HuH-7.5 (cell line): ENCODE data around the gene ARHGAP24.
"Not testable (repeated sequence)": the region's sequence is repeated elsewhere in the genome, so short reads cannot be mapped to it uniquely, and the experiment has no call there.

Experiments used
- DNase-seq: peaks from one replicate; pipeline ENCODE4 v3.0.0; 2011; ENCODE audit warnings: low spot score

The ARHGAP24 gene

DNA sequence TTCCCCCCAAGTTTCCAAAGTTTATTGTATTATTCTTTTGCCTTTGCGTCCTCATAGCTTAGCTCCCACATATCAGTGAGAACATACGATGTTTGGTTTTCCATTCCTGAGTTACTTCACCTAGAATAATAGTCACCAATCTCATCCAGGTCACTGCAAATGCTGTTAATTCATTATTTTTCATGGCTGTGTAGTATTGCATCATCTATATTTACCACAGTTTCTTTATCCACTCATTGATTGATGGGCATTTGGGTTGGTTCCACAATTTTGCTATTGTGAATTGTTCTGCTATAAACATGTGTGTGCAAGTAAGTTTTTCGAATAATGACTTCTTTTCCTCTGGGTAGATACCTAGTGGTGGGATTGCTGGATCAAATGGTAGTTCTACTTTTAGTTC, 43.6 kb downstream of the ARHGAP24 start:
- DNase-seq = not testable (repeated sequence)

DNA sequence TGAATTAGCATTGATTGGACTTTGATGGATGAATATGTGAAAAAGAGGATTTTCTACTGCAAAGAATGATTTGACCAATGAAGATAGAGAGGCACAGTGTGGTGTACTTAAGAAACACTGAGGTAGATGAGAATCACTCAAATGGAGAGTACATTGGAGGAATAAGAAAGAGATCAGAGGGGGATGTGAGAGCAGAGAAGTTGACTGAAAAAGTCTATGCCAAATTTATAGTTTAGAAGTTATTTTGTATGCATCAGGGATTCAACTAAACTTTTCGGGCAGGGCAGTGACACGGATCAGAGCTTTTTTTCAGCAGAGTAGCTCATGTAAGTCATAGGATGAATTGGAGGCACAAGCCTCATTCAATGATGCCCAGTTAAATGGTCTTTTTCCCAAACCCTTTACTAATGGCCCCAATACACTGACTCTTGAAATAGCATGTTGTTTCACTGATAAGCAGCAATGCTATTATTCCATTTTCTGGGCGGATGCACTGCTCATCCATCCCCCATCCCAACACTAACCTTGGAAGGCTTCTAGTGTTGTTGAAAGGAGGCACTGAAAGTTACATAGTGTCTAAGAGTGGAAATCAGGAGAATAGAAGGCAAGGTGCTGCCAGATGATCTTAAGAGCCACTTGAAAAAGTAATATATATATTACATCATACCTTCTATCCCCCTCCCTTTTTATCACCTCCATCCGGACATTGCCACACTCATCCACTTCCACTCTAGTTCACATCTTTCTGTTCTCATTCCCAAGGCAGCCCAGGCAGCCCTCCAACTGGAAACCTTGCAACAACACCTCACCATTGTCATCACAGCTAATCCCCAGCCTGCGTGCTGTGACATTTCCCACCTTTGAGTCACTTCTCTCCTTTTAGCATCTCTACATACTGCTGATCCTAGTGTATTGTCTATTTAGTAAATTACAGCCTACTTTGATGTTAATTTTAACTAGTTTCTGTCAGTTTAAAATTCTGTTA, 46.1 kb downstream of the ARHGAP24 start:
- DNase-seq = no peak

DNA sequence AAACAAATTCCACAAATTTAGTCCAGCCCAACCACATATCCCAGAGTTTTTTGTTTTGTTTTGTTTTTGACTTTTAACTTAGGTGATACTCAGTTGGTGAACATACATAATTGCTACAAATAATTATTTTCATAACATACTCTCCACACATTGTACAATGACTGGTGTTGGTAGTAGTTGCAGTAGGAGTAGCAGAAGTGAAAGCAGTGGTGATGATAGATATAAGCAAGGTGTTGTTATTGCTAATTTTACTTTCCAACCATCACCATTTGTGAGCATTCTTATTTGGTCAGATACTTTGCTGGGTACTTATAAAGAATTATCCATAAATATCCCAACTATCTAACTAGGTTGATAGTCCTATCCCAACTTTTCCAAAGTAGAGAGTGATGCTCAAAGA, 47.3 kb downstream of the ARHGAP24 start:
- DNase-seq = no peak

DNA sequence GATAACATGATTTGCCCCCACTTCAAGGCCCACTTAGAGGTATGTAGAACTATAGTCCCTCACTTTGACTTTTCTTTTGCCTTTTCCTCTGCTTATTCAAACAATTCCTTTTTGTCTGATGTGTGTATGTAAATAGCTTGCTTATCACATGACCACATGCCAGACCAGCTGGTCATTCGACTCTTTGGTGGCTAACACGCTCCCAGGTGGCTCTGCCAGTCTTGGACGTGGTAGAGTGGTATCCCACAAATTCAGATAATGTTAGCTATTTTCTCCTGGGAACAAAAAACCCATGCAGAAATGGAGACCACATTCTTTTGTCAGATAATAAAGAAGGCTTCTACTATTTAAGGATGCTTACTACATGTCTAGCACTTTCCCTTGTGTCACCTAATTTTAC, 47.9 kb downstream of the ARHGAP24 start:
- no peak for DNase-seq

DNA sequence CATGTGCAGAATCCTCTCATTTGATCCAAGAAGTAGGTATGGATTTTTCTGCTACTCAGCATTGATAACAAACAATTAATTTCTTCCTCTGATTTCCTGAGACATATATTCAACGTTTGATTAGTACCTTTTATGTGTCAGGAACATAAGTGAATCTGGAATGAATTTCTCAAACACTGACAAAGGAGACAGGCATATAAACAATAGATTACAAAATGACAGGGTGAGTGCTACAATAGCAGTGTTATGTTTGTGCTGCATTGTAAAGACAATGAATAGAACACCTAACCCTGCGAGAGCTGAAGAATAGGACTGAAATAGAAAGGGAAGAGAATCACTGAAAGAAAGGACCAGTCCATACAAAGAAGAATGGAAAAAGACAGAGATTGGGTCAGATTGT, 52.9 kb downstream of the ARHGAP24 start:
- DNase-seq = no peak

DNA sequence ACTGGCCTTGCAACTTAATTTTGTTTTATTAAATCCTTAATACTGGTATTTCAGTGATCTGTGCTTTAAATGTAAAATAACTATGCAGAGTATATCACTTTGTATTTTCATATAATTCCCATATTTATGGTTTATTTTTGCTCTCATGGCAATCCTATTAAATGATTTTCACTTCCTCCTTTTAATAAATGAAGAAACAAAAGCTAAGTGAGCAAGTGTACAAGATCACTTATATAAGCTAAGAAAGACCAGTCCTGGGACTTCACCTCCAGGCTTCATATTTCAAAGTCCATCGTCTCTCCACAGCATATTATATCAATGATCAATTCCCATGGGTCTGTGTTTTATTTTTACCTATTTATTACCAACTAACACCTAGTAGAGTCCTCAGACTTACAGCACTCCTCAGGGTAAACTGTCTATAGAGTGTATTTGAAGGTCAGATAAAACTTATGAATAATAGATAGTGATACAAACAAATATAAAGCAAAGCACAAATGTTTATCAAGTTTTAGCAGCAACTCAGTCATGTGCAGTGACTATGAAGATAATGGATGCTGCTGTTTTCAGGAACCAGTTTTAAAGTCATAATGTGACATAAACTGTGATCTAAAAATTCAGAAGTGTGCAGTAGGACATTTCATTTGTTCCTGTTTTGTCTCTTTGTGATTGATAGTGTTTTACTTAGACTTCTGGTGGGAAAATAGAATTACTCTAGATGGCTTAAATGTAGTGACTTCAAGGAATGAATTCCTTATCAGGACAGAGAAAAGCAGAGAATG, 56.8 kb downstream of the ARHGAP24 start:
- no peak for DNase-seq

DNA sequence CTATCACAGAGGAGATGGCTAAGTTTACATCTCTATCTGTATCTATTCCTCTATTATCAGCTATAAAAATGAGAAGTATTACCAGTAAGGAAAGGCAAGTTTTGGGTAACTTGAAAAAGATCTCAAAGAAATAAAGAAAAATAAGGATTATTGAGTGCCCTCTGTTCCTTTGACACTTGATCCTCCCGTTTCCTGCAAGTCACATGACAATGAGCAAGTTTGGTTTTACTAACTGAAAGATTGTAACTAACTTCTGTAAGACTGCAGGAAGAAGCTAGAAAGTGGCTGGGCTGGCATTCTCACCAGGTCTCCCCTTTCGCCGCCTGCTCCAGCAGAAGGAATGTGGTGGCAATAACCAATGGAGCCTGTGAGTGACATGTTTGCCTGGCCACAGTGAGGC, 59.2 kb downstream of the ARHGAP24 start:
- DNase-seq = no peak

DNA sequence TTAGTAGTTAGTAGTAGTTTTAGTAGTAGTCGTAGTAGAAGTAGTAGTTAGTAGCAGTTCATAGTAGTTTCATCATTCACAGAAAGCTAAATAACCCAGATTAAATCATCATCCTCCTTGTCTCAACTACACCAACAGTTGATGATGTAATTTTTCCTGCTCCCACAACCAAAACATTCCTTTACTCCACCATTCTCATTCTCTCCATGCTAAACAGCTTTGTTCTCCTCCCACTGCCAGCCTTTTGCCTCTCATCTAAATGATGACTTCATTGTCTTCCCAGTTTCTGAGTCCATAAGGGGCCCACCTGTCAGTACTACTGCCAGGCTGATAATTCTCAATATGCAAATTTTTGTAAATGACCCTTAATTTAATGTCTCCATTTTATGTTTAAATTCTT, 68.9 kb downstream of the ARHGAP24 start:
- DNase-seq = no peak

DNA sequence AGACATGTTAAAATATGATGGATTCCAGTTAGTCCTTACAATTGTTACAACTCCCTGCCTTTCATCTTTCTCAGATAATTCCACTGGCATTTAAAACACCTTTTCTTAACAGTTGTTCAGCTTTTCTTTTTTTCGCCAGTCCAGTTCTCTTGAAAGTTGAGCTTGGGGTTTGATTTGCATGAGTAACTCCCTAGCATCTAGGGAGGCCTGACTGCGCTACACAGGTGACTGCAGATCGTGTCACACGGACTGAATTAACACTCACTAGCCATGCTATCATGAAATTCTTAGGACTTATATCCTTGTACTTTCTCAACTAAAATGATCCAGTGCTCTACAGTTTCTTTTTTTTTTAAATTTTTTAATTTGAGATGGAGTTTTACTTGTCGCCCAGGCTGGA, 69.8 kb downstream of the ARHGAP24 start:
- no peak for DNase-seq

DNA sequence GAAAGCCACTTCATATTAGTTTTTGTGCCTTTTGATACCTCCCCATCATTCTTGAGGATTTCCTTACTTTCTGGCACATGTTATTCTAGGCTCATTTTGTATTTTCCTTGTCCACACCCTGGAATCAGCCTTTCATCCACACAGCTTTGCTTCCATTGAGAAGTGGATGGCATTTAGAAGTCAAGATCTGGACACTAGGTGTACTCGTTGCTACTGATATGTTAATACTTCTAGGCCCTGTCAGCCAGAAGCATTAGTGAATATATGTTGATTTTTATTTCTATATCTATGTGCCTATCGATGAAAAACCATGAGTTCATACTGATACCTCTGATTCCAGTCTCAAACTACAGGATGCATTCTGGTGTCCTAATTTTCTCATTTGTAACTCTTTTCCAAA, 73.2 kb downstream of the ARHGAP24 start:
- no peak for DNase-seq

DNA sequence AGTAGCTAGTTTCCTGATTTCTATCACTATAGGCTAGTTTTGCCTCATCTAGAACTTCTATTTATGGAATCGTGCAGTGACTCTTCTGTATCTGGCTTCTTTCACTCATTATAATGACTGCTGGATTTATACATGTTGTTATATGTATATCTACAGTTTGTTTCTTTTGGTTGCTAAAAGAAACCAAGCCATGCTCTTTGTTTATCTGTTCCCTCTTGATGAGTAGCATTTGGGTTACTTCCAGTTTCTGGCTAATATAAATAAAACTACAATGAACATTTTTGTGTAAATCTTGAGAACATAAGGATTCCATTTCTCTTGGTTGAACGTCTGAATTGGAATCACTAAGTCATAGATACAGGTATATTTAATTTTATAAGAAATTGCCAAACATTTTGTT, 73.9 kb downstream of the ARHGAP24 start:
- no peak for DNase-seq

DNA sequence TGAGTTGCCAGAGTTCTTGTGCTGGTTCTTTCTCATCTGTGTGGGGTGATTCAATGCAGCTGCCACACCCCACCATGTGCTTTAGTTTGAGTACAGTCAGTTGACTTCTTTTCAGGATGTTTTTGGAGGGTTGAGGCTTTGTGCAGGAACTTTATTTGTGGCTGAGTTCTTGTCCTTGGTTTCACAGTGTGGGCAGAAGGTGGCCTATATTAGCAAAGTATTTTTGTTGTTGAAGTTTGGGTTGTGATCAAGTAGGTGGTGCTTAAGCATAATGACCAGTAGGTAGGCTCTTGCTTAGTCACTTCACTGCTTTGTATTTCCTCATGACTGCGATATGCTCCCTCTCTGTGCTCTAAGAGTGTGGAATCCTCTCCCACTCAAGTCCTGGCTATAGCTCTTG, 80.3 kb downstream of the ARHGAP24 start:
- DNase-seq = no peak

DNA sequence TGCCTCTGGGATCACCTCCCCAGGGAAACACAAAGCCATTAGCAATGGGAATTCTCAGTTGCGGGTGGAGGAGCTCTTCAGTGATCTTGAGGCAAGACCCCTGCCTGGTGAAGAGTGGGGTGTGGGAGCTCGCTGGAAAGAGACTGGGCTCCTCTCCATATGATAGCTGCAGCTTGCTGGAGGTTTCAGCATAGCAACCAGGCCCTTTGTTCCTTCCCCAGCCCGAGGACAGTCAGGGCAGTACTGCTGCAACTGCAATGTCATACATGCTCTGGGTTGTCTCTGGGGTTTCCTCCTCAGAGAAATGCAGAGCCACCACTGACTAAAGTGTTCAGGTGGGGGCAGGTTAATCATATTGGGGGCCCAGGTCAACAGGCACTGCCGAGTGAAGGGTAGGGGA, 81.3 kb downstream of the ARHGAP24 start:
- DNase-seq = no peak

DNA sequence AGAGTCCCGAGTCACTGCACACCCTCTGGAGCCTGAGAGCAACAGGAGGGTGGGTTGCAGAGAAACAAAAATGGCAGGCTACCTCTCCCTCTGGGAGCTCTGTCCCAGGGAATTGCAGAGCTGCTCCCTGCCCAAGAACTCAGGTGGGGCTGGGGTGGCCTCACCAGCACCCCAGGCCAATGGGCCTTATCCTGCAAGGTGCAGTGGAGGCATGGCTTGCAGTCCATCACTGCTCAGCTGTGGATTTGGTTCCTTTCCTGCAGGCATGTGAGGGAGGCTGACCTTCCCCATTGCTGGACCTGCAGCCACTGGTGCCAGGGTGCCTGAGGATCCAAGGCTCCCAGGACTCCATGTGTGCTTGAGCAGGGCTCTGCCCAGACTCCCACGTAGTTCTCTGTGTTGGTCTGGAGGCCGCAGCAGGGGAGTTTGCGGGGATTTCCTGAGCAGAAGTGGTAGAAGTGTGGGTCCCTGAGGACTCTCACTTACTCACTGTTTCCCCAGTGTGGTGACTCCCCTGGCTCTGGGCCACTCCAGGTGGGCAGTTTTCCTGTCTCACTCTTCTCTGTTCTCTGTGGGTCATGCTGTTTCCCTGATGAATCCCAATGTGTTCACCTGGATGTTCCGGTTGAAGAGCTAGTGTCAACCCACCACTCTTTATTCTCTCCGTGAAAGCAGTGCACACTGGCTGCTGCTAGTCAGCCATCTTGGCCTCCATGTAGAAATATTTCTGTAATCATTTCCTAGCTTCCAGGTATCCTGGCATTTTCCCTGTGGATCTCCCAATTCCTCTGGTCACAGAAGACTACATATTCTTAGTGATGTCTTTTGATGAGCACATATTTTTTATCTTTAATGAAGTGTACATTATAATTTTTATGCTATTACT, 82.3 kb downstream of the ARHGAP24 start:
- no peak for DNase-seq

DNA sequence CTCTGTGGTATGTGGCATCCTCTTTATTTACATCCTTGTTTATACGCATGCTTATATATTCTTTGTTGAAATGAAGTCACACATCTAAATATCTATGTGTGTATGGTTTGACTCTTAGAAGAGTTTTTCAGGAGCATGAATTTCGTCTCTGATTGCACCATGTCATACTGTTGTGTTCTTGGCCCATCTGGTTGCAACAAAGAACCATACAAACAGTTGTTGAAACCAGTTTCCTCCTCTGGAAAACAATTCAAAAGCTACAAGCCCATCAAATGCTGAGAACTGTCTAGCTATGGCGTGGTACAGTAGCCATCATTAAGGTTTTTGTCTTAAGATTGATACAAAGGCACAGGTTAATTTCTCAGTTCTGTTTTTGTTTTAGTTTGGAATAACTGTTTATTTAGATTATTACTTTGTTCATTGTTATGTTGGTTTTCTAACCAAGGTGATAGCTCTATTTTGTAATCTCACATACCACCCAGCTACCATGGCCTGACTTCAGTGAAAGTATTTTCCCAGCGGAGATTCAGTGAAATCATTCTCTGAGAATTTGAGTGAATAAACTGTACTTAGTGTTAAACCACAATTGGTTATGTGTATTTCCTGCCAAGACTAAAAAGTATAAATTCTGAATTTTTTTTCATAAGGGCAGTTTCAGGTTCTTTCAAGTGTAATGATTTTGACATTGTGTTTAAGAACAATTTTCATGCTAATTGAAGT, 91.0 kb downstream of the ARHGAP24 start:
- DNase-seq = no peak

DNA sequence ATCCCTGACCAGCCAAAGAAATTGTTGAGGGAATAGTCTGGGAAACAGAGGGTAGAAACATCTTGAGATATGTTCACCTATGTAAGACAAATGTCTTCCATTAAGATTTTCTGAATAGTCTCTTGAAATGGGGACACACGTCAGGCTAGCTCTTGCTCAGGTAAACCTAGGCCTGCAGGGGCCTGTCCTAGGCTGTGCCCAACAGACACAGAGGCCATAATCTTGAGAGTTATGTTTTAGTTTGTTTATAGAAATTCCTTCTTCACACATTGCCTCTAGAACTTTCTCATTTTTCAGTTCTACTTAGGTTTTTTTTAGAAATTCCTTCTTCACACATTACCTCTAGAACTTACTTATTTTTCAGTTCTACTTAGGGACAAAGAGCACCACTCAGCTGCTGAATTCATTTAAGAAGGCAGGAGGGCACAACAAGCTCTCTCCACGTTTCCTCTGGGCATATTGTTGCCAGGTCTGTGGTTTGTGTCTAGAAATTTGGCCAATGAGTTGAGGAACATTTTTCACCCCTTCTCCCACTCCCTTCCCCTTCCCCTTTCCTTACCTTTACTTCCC, 94.9 kb downstream of the ARHGAP24 start:
- no peak for DNase-seq

DNA sequence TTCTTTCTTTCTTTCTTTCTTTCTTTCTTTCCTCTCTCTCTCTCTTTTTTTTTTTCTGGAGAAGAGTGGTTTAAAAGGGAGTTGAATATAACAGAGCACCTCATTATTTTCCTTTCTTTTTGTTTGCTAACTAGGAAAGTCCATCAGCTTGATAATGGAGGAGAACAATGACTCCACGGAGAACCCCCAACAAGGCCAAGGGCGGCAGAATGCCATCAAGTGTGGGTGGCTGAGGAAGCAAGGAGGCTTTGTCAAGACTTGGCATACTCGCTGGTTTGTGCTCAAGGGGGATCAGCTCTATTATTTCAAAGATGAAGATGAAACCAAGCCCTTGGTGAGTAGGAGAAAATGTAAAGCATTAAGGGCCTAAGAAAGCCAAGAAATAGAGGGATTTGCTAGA, 95.4 kb downstream of the ARHGAP24 start:
- no peak for DNase-seq

DNA sequence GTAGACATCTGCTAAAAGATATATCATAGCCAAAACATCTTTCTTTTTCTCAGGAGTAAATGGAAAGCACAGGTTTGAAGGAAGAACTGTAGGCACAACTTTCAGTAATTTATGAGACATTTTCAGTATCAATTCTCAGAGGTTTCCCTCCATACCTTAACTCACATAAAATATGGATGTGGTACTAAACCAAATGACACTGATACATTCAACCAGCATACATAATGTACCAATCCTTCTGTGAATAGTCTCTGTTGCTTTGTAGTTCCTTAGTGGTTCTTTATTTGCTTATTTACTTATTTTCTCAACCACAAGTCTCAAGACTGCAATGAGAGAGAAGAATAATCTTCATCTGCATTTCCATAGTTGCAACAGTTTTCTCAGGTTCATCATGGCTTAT, 96.1 kb downstream of the ARHGAP24 start:
- no peak for DNase-seq

DNA sequence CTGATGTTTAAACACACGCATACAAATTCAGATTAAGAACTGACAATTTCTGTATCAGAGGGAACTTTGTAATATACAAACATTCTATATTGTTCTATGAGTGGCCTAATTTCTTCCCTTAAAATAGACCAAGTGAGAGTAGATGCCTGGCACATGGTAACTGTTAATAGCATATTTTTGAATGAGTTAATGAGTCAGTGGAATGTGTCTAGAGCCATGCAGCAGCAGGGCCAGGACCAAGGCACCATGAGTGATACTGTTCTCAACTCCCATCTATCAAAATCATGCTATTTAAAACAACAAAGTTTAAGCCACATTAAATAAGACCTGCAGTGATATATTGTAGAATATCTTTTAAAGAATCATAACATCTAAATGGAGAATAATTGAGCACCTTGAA, 98.3 kb downstream of the ARHGAP24 start:
- DNase-seq = no peak

DNA sequence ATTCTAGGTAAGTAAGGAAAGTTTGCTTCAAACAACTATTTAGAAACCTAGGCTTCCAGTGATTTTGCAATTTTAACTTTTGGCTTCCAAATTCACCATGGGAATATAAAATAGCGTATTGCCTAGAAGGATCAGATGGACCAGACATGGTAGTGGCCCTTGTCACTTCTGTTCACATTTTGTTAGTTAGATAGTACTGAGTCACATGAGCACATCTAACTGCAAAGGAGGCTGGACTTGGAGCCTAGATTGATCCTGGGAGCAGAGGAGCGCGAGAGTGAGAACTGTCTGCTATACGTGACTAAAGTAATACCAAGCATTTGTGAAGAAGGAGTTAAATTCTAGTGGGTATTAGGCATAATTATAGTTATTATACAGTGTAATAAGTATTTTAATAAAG, 102.4 kb downstream of the ARHGAP24 start:
- no peak for DNase-seq

DNA sequence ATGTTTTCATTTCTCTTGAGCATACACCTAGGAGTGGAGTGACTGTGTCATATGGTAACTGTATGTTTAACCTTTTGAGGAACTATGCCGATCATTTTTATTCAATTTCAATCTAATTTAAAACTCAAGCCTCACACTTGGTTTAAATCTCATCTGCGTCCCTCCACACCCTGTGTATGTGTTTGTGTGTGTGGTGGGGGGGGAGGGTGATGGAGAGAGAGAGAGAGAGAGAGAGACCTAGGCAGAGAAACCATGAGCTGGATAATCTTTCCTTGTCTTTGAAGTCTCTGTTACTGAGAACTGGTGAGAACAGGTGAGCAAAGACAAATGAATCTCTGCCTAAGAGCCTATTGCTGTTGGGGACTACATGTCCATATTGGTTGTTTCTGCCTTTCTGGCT, 105.0 kb downstream of the ARHGAP24 start:
- DNase-seq = no peak
